ENCODE measurements around the gene GTF2H4.
"Not testable (repeated sequence)": the region's sequence is repeated elsewhere in the genome, so short reads cannot be mapped to it uniquely, and the experiment has no call there.

Gene GTF2H4

DNA sequence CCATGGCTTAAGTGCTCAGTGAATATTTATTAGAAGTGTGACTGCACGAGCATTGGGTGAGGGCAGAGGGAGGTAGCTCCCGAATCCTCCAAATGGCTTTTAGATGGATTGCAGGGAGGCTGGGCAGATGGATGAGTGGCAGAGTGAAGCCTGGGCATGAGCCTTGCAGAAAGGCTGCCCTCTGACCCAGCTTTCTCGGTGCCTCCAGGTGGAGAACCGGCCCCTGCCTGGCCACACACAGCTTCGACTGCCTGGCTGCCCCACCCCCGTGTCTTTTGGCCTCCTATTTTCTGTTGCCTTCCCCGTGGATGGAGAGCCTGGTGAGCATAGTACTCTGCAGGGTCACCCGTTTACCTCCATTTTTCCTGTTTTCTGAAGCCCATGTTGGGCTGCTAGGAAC, 9.5 kb downstream of the GTF2H4 start:
- no peak overlapping the region for H3K9ac ChIP-seq (ENCODE audit: low read depth, low read length, poor library complexity, severe bottlenecking)
- TF ChIP-seq EZH2phosphoT487 (IDR thresholded peaks at IDR 0.05; ENCODE audit: borderline replicate concordance), result no peak
- TF ChIP-seq, protein P1, sequence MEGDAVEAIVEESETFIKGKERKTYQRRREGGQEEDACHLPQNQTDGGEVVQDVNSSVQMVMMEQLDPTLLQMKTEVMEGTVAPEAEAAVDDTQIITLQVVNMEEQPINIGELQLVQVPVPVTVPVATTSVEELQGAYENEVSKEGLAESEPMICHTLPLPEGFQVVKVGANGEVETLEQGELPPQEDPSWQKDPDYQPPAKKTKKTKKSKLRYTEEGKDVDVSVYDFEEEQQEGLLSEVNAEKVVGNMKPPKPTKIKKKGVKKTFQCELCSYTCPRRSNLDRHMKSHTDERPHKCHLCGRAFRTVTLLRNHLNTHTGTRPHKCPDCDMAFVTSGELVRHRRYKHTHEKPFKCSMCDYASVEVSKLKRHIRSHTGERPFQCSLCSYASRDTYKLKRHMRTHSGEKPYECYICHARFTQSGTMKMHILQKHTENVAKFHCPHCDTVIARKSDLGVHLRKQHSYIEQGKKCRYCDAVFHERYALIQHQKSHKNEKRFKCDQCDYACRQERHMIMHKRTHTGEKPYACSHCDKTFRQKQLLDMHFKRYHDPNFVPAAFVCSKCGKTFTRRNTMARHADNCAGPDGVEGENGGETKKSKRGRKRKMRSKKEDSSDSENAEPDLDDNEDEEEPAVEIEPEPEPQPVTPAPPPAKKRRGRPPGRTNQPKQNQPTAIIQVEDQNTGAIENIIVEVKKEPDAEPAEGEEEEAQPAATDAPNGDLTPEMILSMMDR (conservative IDR thresholded peaks at IDR 0.05; ENCODE audit: low read length), result no peak
- H3K9me2 ChIP-seq (replicated peaks; ENCODE audit: low read depth, low read length), result no peaks in the 10 kb centered on the region
- H3K9me3 ChIP-seq (ENCODE audit: insufficient read depth, low read depth, low read length), result no peaks in the 10 kb centered on the region
- peak overlapping the region; percentile 28 for H3K4me2 ChIP-seq (ENCODE audit: low read depth, low read length, poor library complexity, severe bottlenecking)
- H3K27me3 ChIP-seq (ENCODE audit: insufficient read depth, low read length, poor library complexity, severe bottlenecking), result no peaks in the 10 kb centered on the region
- no peak overlapping the region for H2AFZ ChIP-seq (ENCODE audit: low read length)
- peaks cover 13% of the 10 kb centered on the region; the same call in 1 of the 2 replicates for H3K79me2 ChIP-seq (ENCODE audit: insufficient read depth, low read length)
- peaks cover 28% of the 10 kb centered on the region for H3K4me1 ChIP-seq (ENCODE audit: insufficient read depth, low read length, poor library complexity, severe bottlenecking)
- no peaks in the 10 kb centered on the region for H4K20me1 ChIP-seq (ENCODE audit: insufficient read depth, low read length, poor library complexity, severe bottlenecking)
- no peaks in the 10 kb centered on the region for H3F3A ChIP-seq (ENCODE audit: low read depth)
- H3K4me3 ChIP-seq (ENCODE audit: low read length, poor library complexity, severe bottlenecking), result no peak overlapping the region
- H3K36me3 ChIP-seq (ENCODE audit: insufficient read depth, low read length), result peaks cover 13% of the 10 kb centered on the region; the same call in 1 of the 2 replicates

DNA sequence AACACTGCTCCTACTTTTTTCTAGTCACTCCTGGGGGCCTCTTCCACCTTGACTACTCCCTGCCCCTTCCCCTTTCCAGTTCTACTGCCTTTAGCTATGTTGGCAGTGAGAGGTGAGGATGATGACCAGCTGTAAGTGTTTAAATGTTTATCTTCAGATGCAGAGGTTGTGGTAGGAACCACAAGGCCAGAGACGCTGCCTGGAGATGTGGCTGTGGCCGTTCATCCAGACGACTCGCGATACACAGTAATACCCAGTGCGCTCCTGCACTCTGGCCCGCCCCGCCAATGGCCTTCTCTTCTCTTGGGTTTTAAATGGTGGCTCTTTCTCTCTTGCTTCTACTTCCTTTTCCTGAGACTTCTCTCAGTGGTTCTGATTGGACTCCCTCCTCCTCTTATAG, 10.7 kb downstream of the GTF2H4 start:
- H3K9me3 ChIP-seq (ENCODE audit: insufficient read depth, low read depth, low read length), result no peaks in the 10 kb centered on the region
- no peaks in the 10 kb centered on the region for H3K27me3 ChIP-seq (ENCODE audit: insufficient read depth, low read length, poor library complexity, severe bottlenecking)
- H3K36me3 ChIP-seq (ENCODE audit: insufficient read depth, low read length), result peaks cover 23% of the 10 kb centered on the region; the same call in 1 of the 2 replicates
- TF ChIP-seq, protein P1 (conservative IDR thresholded peaks at IDR 0.05; ENCODE audit: low read length), result no peak
- TF ChIP-seq EZH2phosphoT487 (IDR thresholded peaks at IDR 0.05; ENCODE audit: borderline replicate concordance), result no peak
- peak overlapping the region; percentile 15 for H3K9ac ChIP-seq (ENCODE audit: low read depth, low read length, poor library complexity, severe bottlenecking)
- H3K4me2 ChIP-seq (ENCODE audit: low read depth, low read length, poor library complexity, severe bottlenecking), result peak overlapping the region; percentile 47
- peaks cover 13% of the 10 kb centered on the region; the same call in 1 of the 2 replicates for H3K79me2 ChIP-seq (ENCODE audit: insufficient read depth, low read length)
- no peaks in the 10 kb centered on the region for H3F3A ChIP-seq (ENCODE audit: low read depth)
- H4K20me1 ChIP-seq (ENCODE audit: insufficient read depth, low read length, poor library complexity, severe bottlenecking), result no peaks in the 10 kb centered on the region
- H3K4me3 ChIP-seq (ENCODE audit: low read length, poor library complexity, severe bottlenecking), result peak overlapping the region; percentile 7
- H3K9me2 ChIP-seq (replicated peaks; ENCODE audit: low read depth, low read length), result no peaks in the 10 kb centered on the region
- H2AFZ ChIP-seq (ENCODE audit: low read length), result no peak overlapping the region
- H3K4me1 ChIP-seq (ENCODE audit: insufficient read depth, low read length, poor library complexity, severe bottlenecking), result peaks cover 28% of the 10 kb centered on the region

DNA sequence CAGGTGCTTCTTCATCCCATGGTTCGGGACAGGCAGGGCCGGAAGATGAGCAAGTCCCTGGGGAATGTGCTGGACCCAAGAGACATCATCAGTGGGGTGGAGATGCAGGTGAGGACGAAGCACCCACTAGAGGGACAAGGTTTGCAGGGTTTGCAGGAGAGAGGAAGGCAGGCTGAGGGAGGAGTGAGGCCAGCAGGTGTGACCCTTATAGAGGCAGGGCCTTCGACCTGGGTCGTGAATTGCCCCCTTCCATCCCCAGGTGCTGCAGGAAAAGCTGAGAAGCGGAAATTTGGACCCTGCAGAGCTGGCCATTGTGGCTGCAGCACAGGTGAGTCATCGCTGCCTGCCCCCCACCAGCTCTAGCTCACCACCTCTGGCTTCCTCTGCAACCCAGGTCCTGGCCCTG, 14.4 kb downstream of the GTF2H4 start:
- Histone ChIP-seq H3K4me2 (ENCODE audit: low read depth, low read length, poor library complexity, severe bottlenecking) (no peak overlapping the region), H3K4me3 (ENCODE audit: low read length, poor library complexity, severe bottlenecking) (no peak overlapping the region), H3K27me3 (ENCODE audit: insufficient read depth, low read length, poor library complexity, severe bottlenecking) (no peaks in the 10 kb centered on the region), H3K4me1 (ENCODE audit: insufficient read depth, low read length, poor library complexity, severe bottlenecking) (peaks cover 7% of the 10 kb centered on the region), H3K79me2 (ENCODE audit: insufficient read depth, low read length) (no peaks in the 10 kb centered on the region), H3K9ac (ENCODE audit: low read depth, low read length, poor library complexity, severe bottlenecking) (no peak overlapping the region), H3K9me2 (replicated peaks; ENCODE audit: low read depth, low read length) (no peaks in the 10 kb centered on the region), H3F3A (ENCODE audit: low read depth) (no peaks in the 10 kb centered on the region), H3K9me3 (ENCODE audit: insufficient read depth, low read depth, low read length) (no peaks in the 10 kb centered on the region), H2AFZ (ENCODE audit: low read length) (no peak overlapping the region), H3K36me3 (ENCODE audit: insufficient read depth, low read length) (peaks cover 40% of the 10 kb centered on the region; the same call in 1 of the 2 replicates), H4K20me1 (ENCODE audit: insufficient read depth, low read length, poor library complexity, severe bottlenecking) (no peaks in the 10 kb centered on the region)
- no peak for TF ChIP-seq EZH2phosphoT487 (IDR thresholded peaks at IDR 0.05; ENCODE audit: borderline replicate concordance)
- TF ChIP-seq, protein P1 (conservative IDR thresholded peaks at IDR 0.05; ENCODE audit: low read length), result no peak

DNA sequence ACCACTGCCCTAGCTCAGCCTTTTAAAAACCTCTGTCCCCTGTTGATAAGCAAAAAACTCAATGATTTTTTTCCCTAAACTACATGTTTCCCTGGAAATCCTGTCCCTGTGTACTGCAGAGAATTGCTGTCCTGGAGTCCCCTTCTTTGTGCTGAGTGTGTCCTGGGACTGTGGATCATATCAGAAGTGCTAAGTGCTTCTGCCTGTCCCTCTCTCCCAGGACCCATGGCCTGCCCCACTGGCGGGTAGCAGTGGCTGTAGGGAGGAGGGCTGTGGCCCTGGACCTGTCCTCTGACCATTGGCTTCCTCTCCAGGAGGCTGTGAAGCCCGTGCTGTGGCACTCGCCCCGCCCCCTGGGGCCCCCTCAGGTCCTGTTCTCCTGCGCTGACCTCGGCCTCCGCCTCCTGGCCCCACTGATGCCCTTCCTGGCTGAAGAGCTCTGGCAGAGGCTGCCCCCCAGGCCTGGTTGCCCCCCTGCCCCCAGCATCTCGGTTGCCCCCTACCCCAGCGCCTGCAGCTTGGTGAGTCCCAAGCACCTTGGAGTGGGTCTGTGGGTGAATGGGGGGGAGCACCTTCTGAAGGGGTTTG, 16.1 kb downstream of the GTF2H4 start:
- H3K9me2 ChIP-seq (replicated peaks; ENCODE audit: low read depth, low read length); H3F3A ChIP-seq (ENCODE audit: low read depth); H2AFZ ChIP-seq (ENCODE audit: low read length); H3K9ac ChIP-seq (ENCODE audit: low read depth, low read length, poor library complexity, severe bottlenecking); H3K4me2 ChIP-seq (ENCODE audit: low read depth, low read length, poor library complexity, severe bottlenecking); H3K27me3 ChIP-seq (ENCODE audit: insufficient read depth, low read length, poor library complexity, severe bottlenecking); H4K20me1 ChIP-seq (ENCODE audit: insufficient read depth, low read length, poor library complexity, severe bottlenecking); H3K79me2 ChIP-seq (ENCODE audit: insufficient read depth, low read length); H3K4me1 ChIP-seq (ENCODE audit: insufficient read depth, low read length, poor library complexity, severe bottlenecking); H3K9me3 ChIP-seq (ENCODE audit: insufficient read depth, low read depth, low read length); H3K4me3 ChIP-seq (ENCODE audit: low read length, poor library complexity, severe bottlenecking): not testable (repeated sequence)
- H3K36me3 ChIP-seq (ENCODE audit: insufficient read depth, low read length), result peaks cover 40% of the 10 kb centered on the region; the same call in 1 of the 2 replicates

All from Loucy (cell line).